B cell (primary cell): ENCODE data around the gene ATP1B4. TPM values are rescaled to one million over a fixed set of nuclear protein-coding genes. Genes with fewer than 3 reads are reported as not detected.

Experiments used
- ATAC-seq: fragments of 200-7000 bp; cut with Tn5 transposase; one replicate; pipeline ENCODE4 v1.10.0; 2021; ENCODE audit warnings: low read depth, mild to moderate bottlenecking, moderate number of reproducible peaks, moderate library complexity
- CTCF ChIA-PET: fragments of 350-600 bp; sonication (Branson Sonifier 250); formaldehyde crosslinking; loops from one replicate; lab custom pipeline; 2021; ENCODE audit warnings: antibody characterized with exemption, inconsistent platforms; lab: Charles Lee
- POLR2A ChIA-PET: fragments of 350-600 bp; sonication (Branson Sonifier 250); formaldehyde crosslinking; loops from one replicate; lab custom pipeline; 2021; ENCODE audit warnings: antibody characterized with exemption; lab: Charles Lee
- DNase-seq: peaks from one replicate; pipeline ENCODE4 v3.0.0; 2013
- H2AFZ ChIP-seq: 2 replicates; pipeline ENCODE4 v1.6.1; 2012; ENCODE audit warnings: mild to moderate bottlenecking, low read depth, low read length; ENCODE audit not compliant: insufficient read depth, poor library complexity, severe bottlenecking
- H3K27ac ChIP-seq, 2 donors: 1 replicate in 1 of 2; 2 replicates in 1 of 2; pipeline ENCODE4 v1.5.1; 2012 to 2013; ENCODE audit warnings: low read length in 2 of 2, mild to moderate bottlenecking in 2 of 2, moderate library complexity in 1 of 2
- H3K27me3 ChIP-seq, 4 experiments: fragments of 200-600 bp in 1 of 4; sonication (generic) in 1 of 4; replicated peaks in 1 of 4; 1 replicate in 2 of 4; 2 replicates in 2 of 4; pipeline versions ENCODE4 v1.6.1 to v1.7.0; 2013 to 2016; ENCODE audit warnings: low read length in 3 of 4, mild to moderate bottlenecking in 2 of 4, mixed read lengths in 1 of 4, moderate library complexity in 1 of 4; ENCODE audit not compliant: insufficient read depth in 4 of 4, control insufficient read depth in 3 of 4; ENCODE audit errors: control extremely low read depth in 1 of 4
- H3K36me3 ChIP-seq, 2 experiments: replicated peaks in 1 of 2; 1 replicate in 1 of 2; 2 replicates in 1 of 2; pipeline versions ENCODE4 v1.6.1 to v1.7.1; 2013; ENCODE audit warnings: low read length in 1 of 2; ENCODE audit not compliant: insufficient read depth in 2 of 2, control insufficient read depth in 1 of 2; ENCODE audit errors: control extremely low read depth in 1 of 2, extremely low read depth in 1 of 2
- H3K4me1 ChIP-seq, 2 donors: fragments of 200-600 bp in 1 of 2; sonication (generic) in 1 of 2; 1 replicate in 1 of 2; 2 replicates in 1 of 2; pipeline versions ENCODE4 v1.5.1 to v1.6.1; 2013 to 2017; ENCODE audit warnings: low read length in 2 of 2; ENCODE audit not compliant: control insufficient read depth in 2 of 2, insufficient read depth in 2 of 2
- H3K4me2 ChIP-seq: replicated peaks from 2 replicates; pipeline ENCODE3; 2012; ENCODE audit warnings: mild to moderate bottlenecking, low read depth, low read length; ENCODE audit not compliant: poor library complexity, severe bottlenecking
- H3K4me3 ChIP-seq, 5 experiments: fragments of 200-600 bp in 1 of 5; sonication (generic) in 1 of 5; 1 replicate in 3 of 5; 2 replicates in 2 of 5; pipeline versions ENCODE4 v1.5.1 to v1.7.0; 2011 to 2016; ENCODE audit warnings: low read length in 4 of 5, mild to moderate bottlenecking in 4 of 5, low read depth in 2 of 5, control low read depth in 1 of 5, moderate library complexity in 1 of 5; ENCODE audit not compliant: insufficient read depth in 1 of 5; ENCODE audit errors: control extremely low read depth in 1 of 5, extremely low read depth in 1 of 5
- H3K79me2 ChIP-seq: fragments of 200-600 bp; sonication (generic); one replicate; pipeline ENCODE4 v1.6.0; 2016; ENCODE audit warnings: low read length; ENCODE audit not compliant: control insufficient read depth, insufficient read depth
- H3K9ac ChIP-seq: fragments of 200-600 bp; sonication (generic); 2 replicates; pipeline ENCODE4 v1.6.1; 2017; ENCODE audit warnings: mild to moderate bottlenecking, low read length, moderate library complexity
- H3K9me3 ChIP-seq, 3 donors: one replicate each; pipeline versions ENCODE4 v1.6.1 to v1.7.1; 2013; ENCODE audit warnings: low read length in 2 of 3; ENCODE audit not compliant: control insufficient read depth in 2 of 3, insufficient read depth in 1 of 3; ENCODE audit errors: control extremely low read depth in 1 of 3
- H4K20me1 ChIP-seq: 2 replicates; pipeline ENCODE4 v1.6.0; 2012; ENCODE audit warnings: mild to moderate bottlenecking, low read length; ENCODE audit not compliant: insufficient read depth, control insufficient read depth, poor library complexity, severe bottlenecking
- H3K27ac Mint-ChIP-seq: one replicate; pipeline ENCODE4 v1.8.0; 2021; ENCODE audit warnings: mixed read lengths
- H3K27me3 Mint-ChIP-seq: one replicate; pipeline ENCODE4 v1.8.0; 2021; ENCODE audit warnings: mixed read lengths
- H3K4me1 Mint-ChIP-seq: one replicate; pipeline ENCODE4 v1.8.0; 2021; ENCODE audit warnings: mixed read lengths
- H3K4me3 Mint-ChIP-seq: one replicate; pipeline ENCODE4 v1.8.0; 2021; ENCODE audit warnings: mixed read lengths
- H3K9me3 Mint-ChIP-seq: one replicate; pipeline ENCODE4 v1.8.0; 2022; ENCODE audit warnings: mixed read lengths; ENCODE audit not compliant: insufficient read depth
- EZH2 ChIP-seq: IDR thresholded peaks from 2 replicates; pipeline ENCODE4 v1.6.1; 2012; ENCODE audit warnings: borderline replicate concordance, low read depth, mild to moderate bottlenecking, moderate library complexity, low read length; ENCODE audit not compliant: insufficient read depth, poor library complexity, severe bottlenecking
- WGBS: methylation state at CpG from one replicate; pipeline ENCODE4 v1.1.5; 2013; ENCODE audit warnings: missing lambda C conversion rate; ENCODE audit not compliant: insufficient coverage; 5-methylcytosine and 5-hydroxymethylcytosine counted together
- intact Hi-C: fragments of 100-400 bp; cut with micrococcal nuclease; formaldehyde crosslinking; loops from one replicate; pipeline ENCODE4 v1.10.0; 2022
- polyA plus RNA-seq: library from polyadenylated mRNA; depleted of rRNA; stranded (reverse); fragments of >200 nt; gene quantifications from 2 replicates; pipeline ENCODE4 v1.2.3, GENCODE V29; 2012
- total RNA-seq, 2 donors: library from RNA; stranded (reverse); fragments of 120-200 nt in 1 of 2; gene quantifications; 1 replicate in 1 of 2; 2 replicates in 1 of 2; pipeline versions ENCODE4 v1.2.3 to v1.2.4, GENCODE V29; 2013 to 2022
- TF ChIP-seq, protein P1 (sequence below): fragments of 200-600 bp; IDR thresholded peaks from one replicate; pipeline ENCODE4 v1.8.0; 2022; ENCODE audit warnings: antibody characterized with exemption, mild to moderate bottlenecking

Gene ATP1B4
- total and polyA plus RNA-seq, 2 donors (not counting 1 experiment from before 2014, with no cell fraction given): not detected

DNA sequence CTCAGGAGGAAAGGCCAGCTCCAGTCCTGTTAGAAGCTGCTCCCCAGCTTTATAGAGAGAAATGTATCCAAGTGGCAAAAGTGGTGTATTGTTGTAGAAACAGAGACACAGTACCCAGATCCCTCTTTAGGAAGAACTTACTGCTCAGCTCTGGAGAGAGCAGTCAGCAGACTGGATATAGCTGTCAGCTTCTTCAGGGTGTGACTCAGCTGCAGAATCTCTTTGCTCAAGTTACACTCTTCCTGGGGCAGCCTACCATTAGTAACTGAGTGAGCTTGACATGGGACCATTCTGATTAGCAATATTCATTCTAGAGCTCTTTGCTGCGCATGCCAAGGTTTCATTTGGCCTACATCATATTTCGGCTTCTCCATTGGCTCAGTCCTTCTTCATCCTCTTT is 40.5 kb downstream of the ATP1B4 start:
- no peaks in the 10 kb centered on the region for H3K9me3 Mint-ChIP-seq
- no peak overlapping the region for H3K27ac Mint-ChIP-seq
- POLR2A ChIA-PET: no interaction called here
- H3K4me1 ChIP-seq: no peaks in the 10 kb centered on the region
- H4K20me1 ChIP-seq: no peaks in the 10 kb centered on the region
- H3K79me2 ChIP-seq: no peaks in the 10 kb centered on the region
- DNase-seq (no peak), ATAC-seq (no peak)
- no CpG with 5 or more reads among the region's 2 CpGs for WGBS
- no peak overlapping the region for H3K27ac ChIP-seq
- no peaks in the 10 kb centered on the region for H3K4me1 Mint-ChIP-seq
- H3K36me3 ChIP-seq: no peaks in the 10 kb centered on the region
- no peaks in the 10 kb centered on the region for H3K27me3 Mint-ChIP-seq
- TF ChIP-seq, protein P1, sequence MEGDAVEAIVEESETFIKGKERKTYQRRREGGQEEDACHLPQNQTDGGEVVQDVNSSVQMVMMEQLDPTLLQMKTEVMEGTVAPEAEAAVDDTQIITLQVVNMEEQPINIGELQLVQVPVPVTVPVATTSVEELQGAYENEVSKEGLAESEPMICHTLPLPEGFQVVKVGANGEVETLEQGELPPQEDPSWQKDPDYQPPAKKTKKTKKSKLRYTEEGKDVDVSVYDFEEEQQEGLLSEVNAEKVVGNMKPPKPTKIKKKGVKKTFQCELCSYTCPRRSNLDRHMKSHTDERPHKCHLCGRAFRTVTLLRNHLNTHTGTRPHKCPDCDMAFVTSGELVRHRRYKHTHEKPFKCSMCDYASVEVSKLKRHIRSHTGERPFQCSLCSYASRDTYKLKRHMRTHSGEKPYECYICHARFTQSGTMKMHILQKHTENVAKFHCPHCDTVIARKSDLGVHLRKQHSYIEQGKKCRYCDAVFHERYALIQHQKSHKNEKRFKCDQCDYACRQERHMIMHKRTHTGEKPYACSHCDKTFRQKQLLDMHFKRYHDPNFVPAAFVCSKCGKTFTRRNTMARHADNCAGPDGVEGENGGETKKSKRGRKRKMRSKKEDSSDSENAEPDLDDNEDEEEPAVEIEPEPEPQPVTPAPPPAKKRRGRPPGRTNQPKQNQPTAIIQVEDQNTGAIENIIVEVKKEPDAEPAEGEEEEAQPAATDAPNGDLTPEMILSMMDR: no peak
- TF ChIP-seq EZH2: no peak
- CTCF ChIA-PET: no interaction called here
- H3K9ac ChIP-seq: no peak overlapping the region
- no peak overlapping the region for H3K4me2 ChIP-seq
- H3K27me3 ChIP-seq: no peaks in the 10 kb centered on the region
- H3K4me3 Mint-ChIP-seq: no peak overlapping the region
- intact Hi-C loops: no loop called here
- H3K9me3 ChIP-seq: no peaks in the 10 kb centered on the region
- no peak overlapping the region for H3K4me3 ChIP-seq
- no peak overlapping the region for H2AFZ ChIP-seq

DNA sequence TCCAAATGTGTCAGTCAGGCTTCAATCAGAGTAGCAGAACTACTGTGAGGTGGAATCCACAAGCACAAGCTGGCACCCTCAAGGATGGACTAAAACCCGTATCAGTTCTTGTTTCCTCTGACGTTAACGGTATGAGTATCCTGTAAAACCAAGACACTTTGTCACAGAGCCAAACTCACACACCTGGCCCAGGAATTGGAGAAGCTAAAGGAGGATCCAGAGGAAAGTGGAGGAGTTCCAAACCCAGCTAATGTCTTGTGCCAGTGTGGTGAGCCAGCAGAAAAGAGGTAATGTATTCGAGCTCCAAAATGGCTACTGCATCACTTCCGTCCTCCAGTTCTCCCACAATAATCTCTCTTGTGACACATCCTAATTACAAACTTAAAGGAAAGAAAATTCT is 44.7 kb downstream of the ATP1B4 start:
- no CpG with 5 or more reads among the region's 5 CpGs for WGBS
- ChIA-PET POLR2A (no interaction called here), CTCF (no interaction called here)
- H3K27me3 ChIP-seq: no peaks in the 10 kb centered on the region
- peaks cover 5% of the 10 kb centered on the region for H3K27me3 Mint-ChIP-seq
- no peak overlapping the region for H3K9ac ChIP-seq
- H3K27ac Mint-ChIP-seq: no peak overlapping the region
- no peak overlapping the region for H2AFZ ChIP-seq
- intact Hi-C loops: no loop called here
- no peak overlapping the region for H3K27ac ChIP-seq
- no peaks in the 10 kb centered on the region for H3K36me3 ChIP-seq
- H3K4me3 ChIP-seq: no peak overlapping the region
- no peaks in the 10 kb centered on the region for H4K20me1 ChIP-seq
- H3K9me3 Mint-ChIP-seq: no peaks in the 10 kb centered on the region
- ATAC-seq (no peak), DNase-seq (no peak)
- TF ChIP-seq, protein P1: no peak
- no peak for TF ChIP-seq EZH2
- H3K79me2 ChIP-seq: no peaks in the 10 kb centered on the region
- no peaks in the 10 kb centered on the region for H3K4me1 Mint-ChIP-seq
- peaks cover 0 to 8% (median 0%) of the 10 kb centered on the region in 3 donors for H3K9me3 ChIP-seq
- no peaks in the 10 kb centered on the region for H3K4me1 ChIP-seq
- H3K4me2 ChIP-seq: no peak overlapping the region
- no peak overlapping the region for H3K4me3 Mint-ChIP-seq
